ENCODE results near the gene RPL38. TPM values are rescaled to one million over a fixed set of nuclear protein-coding genes. Genes with fewer than 3 reads are reported as not detected.

RPL38 gene
- total and polyA plus RNA-seq, 2 of the 4 experiments (the other 2 are of a cell fraction) = 111 to 527 TPM

GRCh38 chr17:74241847-74242246 lies 38.4 kb downstream of the RPL38 start:
- intact Hi-C loops (cut with micrococcal nuclease) (no loop called here), dilution Hi-C loops (cut with HindIII; ENCODE audit: low sequenced_read_pairs, unreplicated experiment) (no loop called here), in situ Hi-C loops (cut with MboI; ENCODE audit: low sequenced_read_pairs) (no loop called here)
- Histone ChIP-seq H3K9me3 (ENCODE audit: control insufficient read depth, insufficient read depth, low read length) (no peaks in the 10 kb centered on the region), H3K18ac (ENCODE audit: low read depth, low read length) (no peak overlapping the region), H3K23ac (ENCODE audit: low read depth, low read length) (no peak overlapping the region), H4K5ac (ENCODE audit: low read depth, low read length) (no peak overlapping the region), H3K4ac (ENCODE audit: low read depth, low read length) (no peak overlapping the region), H3K14ac (replicated peaks; ENCODE audit: low read depth, low read length) (no peak overlapping the region), H3K4me1 (ENCODE audit: control insufficient read depth, insufficient read depth, low read length) (no peaks in the 10 kb centered on the region), H3K9me1 (ENCODE audit: insufficient read depth, low read length) (no peaks in the 10 kb centered on the region), H4K8ac (ENCODE audit: low read depth in 2 of 2, low read length in 2 of 2) (no peak overlapping the region), H4K20me1 (ENCODE audit: insufficient read depth, low read length) (no peaks in the 10 kb centered on the region), H2AK5ac (ENCODE audit: low read depth, low read length) (no peak overlapping the region), H3K9ac (ENCODE audit: low read depth, low read length) (no peak overlapping the region), H2BK15ac (ENCODE audit: low read depth, low read length) (no peak overlapping the region), H3K4me2 (ENCODE audit: low read depth, low read length) (no peak overlapping the region), H2BK120ac (ENCODE audit: low read depth, low read length) (no peak overlapping the region), H3K79me1 (ENCODE audit: low read depth in 1 of 2, low read length in 2 of 2) (no peaks in the 10 kb centered on the region), H2AK9ac (replicated peaks; ENCODE audit: low read depth, low read length, poor library complexity) (no peak overlapping the region), H2BK20ac (ENCODE audit: low read depth, low read length) (no peak overlapping the region), H4K91ac (ENCODE audit: insufficient read depth, low read depth, low read length) (no peak overlapping the region), H3K4me3 (ENCODE audit: insufficient read depth, low read depth, low read length) (no peak overlapping the region), H2BK5ac (ENCODE audit: low read depth, low read length, poor library complexity, severe bottlenecking) (no peak overlapping the region), H3K27ac (ENCODE audit: insufficient read depth, low read length) (no peak overlapping the region), H3K56ac (ENCODE audit: extremely low read depth, insufficient read depth, low read length) (no peak overlapping the region), H3K36me3 (ENCODE audit: control insufficient read depth, insufficient read depth, low read length) (no peaks in the 10 kb centered on the region), H3K27me3 (ENCODE audit: control insufficient read depth, insufficient read depth, low read length) (no peaks in the 10 kb centered on the region), H2AFZ (replicated peaks; ENCODE audit: low read length, poor library complexity) (no peak overlapping the region)
- no TSS peak for BruUV-seq (replicated peaks)
- no CpG with 5 or more reads among the region's 2 CpGs for WGBS, 2 experiments (ENCODE audit: extremely low coverage in 2 of 2, insufficient read length in 1 of 2)
- TF ChIP-seq ELK1 (IDR thresholded peaks at IDR 0.05; ENCODE audit: borderline replicate concordance, low read depth, low read length) = no peak
- no peak for TF ChIP-seq USF2 (IDR thresholded peaks at IDR 0.05; ENCODE audit: low read depth, low read length)
- TF ChIP-seq MXI1 (IDR thresholded peaks at IDR 0.05; ENCODE audit: borderline replicate concordance, low read depth, low read length) = no peak
- no peak for TF ChIP-seq FOS (IDR thresholded peaks at IDR 0.05; ENCODE audit: low read depth, low read length)
- no peak for TF ChIP-seq BHLHE40 (IDR thresholded peaks at IDR 0.05; ENCODE audit: low read depth, low read length)
- TF ChIP-seq CEBPB (IDR thresholded peaks at IDR 0.05; ENCODE audit: low read depth, low read length) = no peak
- no peak for TF ChIP-seq POLR2A (IDR thresholded peaks at IDR 0.05; ENCODE audit: low read depth, low read length)
- no peak for TF ChIP-seq MAZ (IDR thresholded peaks at IDR 0.05; ENCODE audit: borderline replicate concordance, low read depth, low read length)
- TF ChIP-seq SMC3 (IDR thresholded peaks at IDR 0.05; ENCODE audit: low read depth, low read length) = no peak
- no peak for TF ChIP-seq NFE2L2 (IDR thresholded peaks at IDR 0.05; ENCODE audit: low read depth, low read length)
- no peak for TF ChIP-seq RCOR1 (IDR thresholded peaks at IDR 0.05; ENCODE audit: insufficient replicate concordance, low read length)
- no peak for TF ChIP-seq CTCF (conservative IDR thresholded peaks at IDR 0.05; ENCODE audit: low read depth, low read length)
- TF ChIP-seq RAD21 (IDR thresholded peaks at IDR 0.05; ENCODE audit: low read length) = no peak
- no peak for TF ChIP-seq MAFK (IDR thresholded peaks at IDR 0.05; ENCODE audit: low read depth, low read length)
- ATAC-seq (ENCODE audit: low read depth) (no peak), DNase-seq (no peak)
- ChIA-PET POLR2A (ENCODE audit: unreplicated experiment) (no interaction called here), CTCF (no interaction called here)
